Chondrocyte (in vitro differentiated cells): ENCODE results near the gene ALK. TPM values are rescaled to one million over a fixed set of nuclear protein-coding genes. Genes with fewer than 3 reads are reported as not detected.

Experiments used
- DNase-seq: peaks from one replicate; pipeline ENCODE4 v3.0.0; 2021; ENCODE audit warnings: mixed read lengths, low spot score
- H3K27ac Mint-ChIP-seq: one replicate; pipeline ENCODE4 v1.8.0; 2021; ENCODE audit warnings: mild to moderate bottlenecking, moderate library complexity, mixed read lengths; ENCODE audit not compliant: unreplicated experiment
- H3K27me3 Mint-ChIP-seq: 2 replicates; pipeline ENCODE4 v1.8.0; 2021; ENCODE audit warnings: low read depth, mixed read lengths
- H3K36me3 Mint-ChIP-seq: 2 replicates; pipeline ENCODE4 v1.8.0; 2021; ENCODE audit warnings: low read depth, mixed read lengths
- H3K4me1 Mint-ChIP-seq: 2 replicates; pipeline ENCODE4 v1.8.0; 2021; ENCODE audit warnings: low read depth, mild to moderate bottlenecking, mixed read lengths
- H3K4me3 Mint-ChIP-seq: one replicate; pipeline ENCODE4 v1.8.0; 2021; ENCODE audit warnings: mild to moderate bottlenecking, moderate library complexity, mixed read lengths; ENCODE audit not compliant: unreplicated experiment
- H3K9me3 Mint-ChIP-seq: 2 replicates; pipeline ENCODE4 v1.8.0; 2021; ENCODE audit warnings: low read depth, mixed read lengths
- total RNA-seq: library from RNA; stranded (reverse); gene quantifications from 3 replicates; pipeline ENCODE4 v1.2.1, GENCODE V29; 2021
- TF ChIP-seq, protein P1 (sequence below): fragments of 200-600 bp; sonication (generic); IDR thresholded peaks from 2 replicates; pipeline ENCODE4 v1.5.0; 2021; ENCODE audit warnings: antibody characterized with exemption, mild to moderate bottlenecking, moderate library complexity

Gene ALK
- total RNA-seq, 1 donor from 2014 or later = 0.07 TPM

DNA sequence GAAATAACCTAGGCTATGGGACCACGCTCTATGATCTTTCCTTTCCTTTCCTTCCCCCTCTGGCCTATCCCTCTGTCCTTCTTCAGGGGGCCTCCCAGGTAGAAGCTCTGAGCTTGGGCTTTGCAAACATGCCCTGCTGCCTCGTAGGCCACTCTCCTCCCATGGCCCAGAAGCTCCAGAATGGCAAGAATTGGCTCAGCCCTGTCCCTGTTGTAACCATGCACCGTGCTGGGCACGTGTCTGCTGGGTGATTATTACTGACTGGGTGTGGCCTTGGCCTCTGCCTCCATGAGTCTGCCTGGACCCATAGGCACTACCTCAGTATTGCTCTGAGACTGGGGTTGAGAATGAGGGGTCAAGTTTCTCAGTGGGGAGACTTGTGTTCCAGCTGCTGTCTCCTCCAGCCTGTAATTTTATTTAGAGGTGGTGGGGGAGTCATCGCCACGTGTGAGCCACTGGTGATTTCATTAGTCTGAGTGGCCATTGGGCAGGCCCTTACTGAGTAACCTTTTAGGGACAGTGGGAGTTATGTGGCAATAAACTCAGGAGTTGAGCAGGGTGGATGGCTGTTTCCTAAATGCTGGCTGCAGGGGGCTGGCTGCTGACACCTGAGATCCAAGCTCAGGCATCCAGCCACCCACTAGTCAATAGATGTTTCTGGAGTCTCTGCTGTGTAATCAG, 648.2 kb downstream of the ALK start:
- H3K36me3 Mint-ChIP-seq = peaks cover 2% of the 10 kb centered on the region
- peaks cover 32% of the 10 kb centered on the region for H3K27me3 Mint-ChIP-seq
- H3K9me3 Mint-ChIP-seq = no peaks in the 10 kb centered on the region
- H3K4me1 Mint-ChIP-seq = no peaks in the 10 kb centered on the region
- no peak overlapping the region for H3K4me3 Mint-ChIP-seq
- TF ChIP-seq, protein P1, sequence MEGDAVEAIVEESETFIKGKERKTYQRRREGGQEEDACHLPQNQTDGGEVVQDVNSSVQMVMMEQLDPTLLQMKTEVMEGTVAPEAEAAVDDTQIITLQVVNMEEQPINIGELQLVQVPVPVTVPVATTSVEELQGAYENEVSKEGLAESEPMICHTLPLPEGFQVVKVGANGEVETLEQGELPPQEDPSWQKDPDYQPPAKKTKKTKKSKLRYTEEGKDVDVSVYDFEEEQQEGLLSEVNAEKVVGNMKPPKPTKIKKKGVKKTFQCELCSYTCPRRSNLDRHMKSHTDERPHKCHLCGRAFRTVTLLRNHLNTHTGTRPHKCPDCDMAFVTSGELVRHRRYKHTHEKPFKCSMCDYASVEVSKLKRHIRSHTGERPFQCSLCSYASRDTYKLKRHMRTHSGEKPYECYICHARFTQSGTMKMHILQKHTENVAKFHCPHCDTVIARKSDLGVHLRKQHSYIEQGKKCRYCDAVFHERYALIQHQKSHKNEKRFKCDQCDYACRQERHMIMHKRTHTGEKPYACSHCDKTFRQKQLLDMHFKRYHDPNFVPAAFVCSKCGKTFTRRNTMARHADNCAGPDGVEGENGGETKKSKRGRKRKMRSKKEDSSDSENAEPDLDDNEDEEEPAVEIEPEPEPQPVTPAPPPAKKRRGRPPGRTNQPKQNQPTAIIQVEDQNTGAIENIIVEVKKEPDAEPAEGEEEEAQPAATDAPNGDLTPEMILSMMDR = no peak
- no peak for DNase-seq
- no peak overlapping the region for H3K27ac Mint-ChIP-seq

DNA sequence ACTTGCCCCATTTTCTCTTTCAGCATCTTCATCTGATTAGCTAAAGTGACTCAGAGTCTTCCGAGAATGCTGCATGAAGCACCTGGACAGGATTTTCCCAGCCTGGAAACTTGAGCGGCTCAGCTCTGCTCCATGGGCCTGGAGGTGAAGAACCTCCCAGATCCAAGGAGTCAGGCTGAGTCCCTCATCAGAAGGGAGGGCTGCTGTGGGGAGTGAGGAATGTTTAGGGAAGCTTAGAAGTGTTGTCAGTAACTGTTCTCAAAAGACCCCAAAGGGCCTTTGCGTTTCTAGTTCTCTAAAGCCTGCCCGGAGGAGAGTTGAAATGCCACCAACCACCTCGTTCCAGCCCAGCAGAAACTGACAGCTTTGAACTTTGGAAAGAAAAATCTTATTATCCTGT, 649.1 kb downstream of the ALK start:
- peaks cover 2% of the 10 kb centered on the region for H3K36me3 Mint-ChIP-seq
- H3K9me3 Mint-ChIP-seq = no peaks in the 10 kb centered on the region
- TF ChIP-seq, protein P1 = no peak
- H3K4me1 Mint-ChIP-seq = no peaks in the 10 kb centered on the region
- no peak overlapping the region for H3K4me3 Mint-ChIP-seq
- H3K27me3 Mint-ChIP-seq = peaks cover 26% of the 10 kb centered on the region
- no peak overlapping the region for H3K27ac Mint-ChIP-seq
- DNase-seq = no peak

DNA sequence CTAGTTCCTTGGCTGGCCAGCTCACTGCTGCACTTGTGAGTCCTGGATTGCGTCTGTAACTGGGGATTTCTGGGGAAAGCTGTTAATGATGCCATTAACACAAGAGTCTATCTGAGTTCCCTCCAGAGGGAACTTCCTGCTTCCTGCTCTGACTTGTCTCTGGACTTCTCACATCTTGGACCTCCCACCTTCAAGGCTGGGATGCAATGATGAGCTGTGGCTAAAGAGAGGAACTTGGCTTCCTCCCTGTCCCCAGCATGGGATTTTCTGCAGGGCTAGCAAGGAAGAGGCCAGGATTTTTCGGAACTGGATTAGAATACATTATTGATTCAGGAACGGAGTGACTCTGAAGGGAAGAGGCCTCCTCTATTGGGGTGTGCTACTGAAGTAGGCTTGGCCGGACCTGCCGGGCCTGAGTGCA, 650.7 kb downstream of the ALK start:
- peaks cover 18% of the 10 kb centered on the region for H3K27me3 Mint-ChIP-seq
- no peak for DNase-seq
- no peaks in the 10 kb centered on the region for H3K4me1 Mint-ChIP-seq
- TF ChIP-seq, protein P1 = no peak
- no peak overlapping the region for H3K27ac Mint-ChIP-seq
- no peaks in the 10 kb centered on the region for H3K9me3 Mint-ChIP-seq
- H3K36me3 Mint-ChIP-seq = peaks cover 2% of the 10 kb centered on the region
- no peak overlapping the region for H3K4me3 Mint-ChIP-seq

DNA sequence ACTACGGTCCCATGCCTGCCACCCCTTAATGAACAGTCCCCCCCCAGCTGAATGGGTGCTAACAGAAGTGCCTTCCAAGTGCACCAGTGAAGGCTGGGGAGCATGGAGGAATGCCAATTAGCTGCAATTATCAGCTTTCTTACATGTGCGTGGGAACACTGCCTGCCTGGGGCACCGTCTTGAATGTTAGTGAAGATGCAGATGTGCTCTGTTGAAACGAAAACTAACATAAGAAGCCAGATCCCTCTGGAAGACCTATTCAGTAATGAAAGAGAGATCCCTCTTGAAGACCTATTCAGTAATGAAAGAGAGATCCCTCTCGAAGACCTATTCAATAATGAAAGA, 651.6 kb downstream of the ALK start:
- Mint-ChIP-seq H3K36me3 (peaks cover 2% of the 10 kb centered on the region), H3K4me1 (no peaks in the 10 kb centered on the region), H3K9me3 (no peaks in the 10 kb centered on the region), H3K27me3 (peaks cover 12% of the 10 kb centered on the region), H3K27ac (no peak overlapping the region), H3K4me3 (no peak overlapping the region)
- no peak for DNase-seq
- TF ChIP-seq, protein P1 = no peak

DNA sequence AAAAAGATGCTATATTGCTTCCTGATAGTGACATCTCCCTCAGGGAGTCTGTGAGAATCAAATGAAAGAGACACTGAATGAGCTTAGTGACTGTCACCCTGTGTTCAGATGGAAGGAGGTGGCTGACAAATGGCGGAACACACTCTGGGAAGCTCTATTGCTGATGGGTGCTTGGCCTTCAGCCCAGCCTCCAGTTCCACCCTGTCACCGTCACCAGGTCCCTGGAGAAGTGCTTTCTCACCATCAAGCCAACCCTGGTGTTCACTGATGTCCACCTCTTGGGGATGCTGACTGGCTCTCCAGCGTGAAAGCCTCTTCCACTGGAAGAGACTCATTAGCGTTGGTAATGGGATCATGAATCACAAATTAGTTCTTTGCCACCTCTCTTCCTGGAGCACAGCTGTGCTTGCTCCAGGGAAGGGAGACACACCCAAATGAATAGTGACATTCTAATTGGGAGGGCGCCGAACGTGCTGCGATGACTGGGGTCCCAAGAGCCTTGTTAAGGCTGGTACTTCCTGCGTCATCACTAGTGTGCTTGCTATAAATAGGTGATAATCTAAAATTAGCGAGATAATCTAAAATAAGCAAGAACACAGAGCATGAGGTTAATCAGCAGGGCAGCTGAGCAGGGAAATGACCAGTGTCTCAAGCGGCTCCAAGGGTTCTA, 652.2 kb downstream of the ALK start:
- peaks cover 2% of the 10 kb centered on the region for H3K36me3 Mint-ChIP-seq
- TF ChIP-seq, protein P1 = no peak

More for the DNA sequence above, 652.2 kb downstream of the ALK start:
- no peak for DNase-seq
- Mint-ChIP-seq H3K27ac (no peak overlapping the region), H3K9me3 (no peaks in the 10 kb centered on the region), H3K4me3 (no peak overlapping the region), H3K27me3 (peaks cover 10% of the 10 kb centered on the region), H3K4me1 (no peaks in the 10 kb centered on the region)
